GM12878 (cell line): ENCODE results near the gene AP3D1. TPM values are rescaled to one million over a fixed set of nuclear protein-coding genes. Genes with fewer than 3 reads are reported as not detected.
A peak's percentile ranks its signal among the peaks of the same experiment; 100 is the strongest.

Experiments
- ATAC-seq: fragments of 200-7000 bp; cut with Tn5 transposase; 3 replicates; pipeline ENCODE4 v1.9.1; 2020; ENCODE audit warnings: mild to moderate bottlenecking, moderate library complexity
- BruUV-seq: library from RNA; stranded (reverse); fragments of 400-500 nt; replicated peaks from 2 replicates; lab custom pipeline; 2021; lab: Mats Ljungman, UMichigan
- CTCF ChIA-PET: fragments of 300-600 bp; sonication (Branson Sonifier 250); formaldehyde crosslinking; extraction: SDS; loops from one replicate; lab custom pipeline; 2021; ENCODE audit warnings: inconsistent platforms; lab: Yijun Ruan, JAX
- POLR2A ChIA-PET: fragments of 350-600 bp; formaldehyde crosslinking; extraction: SDS; loops from one replicate; lab custom pipeline; 2021; ENCODE audit warnings: inconsistent platforms; lab: Charles Lee
- RAD21 ChIA-PET: fragments of 300-600 bp; sonication (Branson Sonifier 250); formaldehyde crosslinking; loops from one replicate; lab custom pipeline; 2023; ENCODE audit warnings: antibody characterized with exemption; ENCODE audit not compliant: unreplicated experiment; lab: Charles Lee
- SMC1A ChIA-PET: fragments of 300-600 bp; sonication (Branson Sonifier 250); formaldehyde crosslinking; loops from one replicate; lab custom pipeline; 2023; ENCODE audit not compliant: unreplicated experiment, uncharacterized antibody; lab: Charles Lee
- DNase-seq: peaks from one replicate; pipeline ENCODE4 v3.0.0-alpha.2; 2011; ENCODE audit warnings: low read depth, low spot score
- FAIRE-seq: peaks from 3 replicates; lab custom pipeline; 2011; peaks lifted over from hg19 to GRCh38; lab: Jason Lieb, UNC
- H2AFZ ChIP-seq: 2 replicates; pipeline ENCODE4 v1.6.0; 2011; ENCODE audit warnings: low read depth, low read length, control low read depth; ENCODE audit not compliant: control insufficient read depth
- H3K27ac ChIP-seq: 2 replicates; pipeline ENCODE4 v1.5.1; 2011; ENCODE audit warnings: control low read depth; ENCODE audit not compliant: control insufficient read depth, insufficient read depth
- H3K27me3 ChIP-seq, 2 experiments: replicated peaks in 1 of 2; 2 replicates each; pipeline versions ENCODE4 v1.6.0 to v1.6.1; 2011; ENCODE audit warnings: low read length in 1 of 2; ENCODE audit not compliant: control insufficient read depth in 2 of 2, insufficient read depth in 2 of 2
- H3K36me3 ChIP-seq, 2 experiments: 2 replicates each; pipeline ENCODE4 v1.5.1; 2011; ENCODE audit warnings: low read length in 1 of 2; ENCODE audit not compliant: control insufficient read depth in 2 of 2, insufficient read depth in 2 of 2
- H3K4me1 ChIP-seq: 2 replicates; pipeline ENCODE4 v1.6.1; 2011; ENCODE audit warnings: mild to moderate bottlenecking, low read length, moderate library complexity, mixed read lengths; ENCODE audit not compliant: control insufficient read depth, insufficient read depth
- H3K4me2 ChIP-seq: 2 replicates; pipeline ENCODE4 v1.6.0; 2011; ENCODE audit warnings: control low read depth; ENCODE audit not compliant: control insufficient read depth, insufficient read depth
- H3K4me3 ChIP-seq: fragments of 200-600 bp; sonication (generic); 2 replicates; pipeline ENCODE4 v1.5.1; 2016
- H3K79me2 ChIP-seq: 2 replicates; pipeline ENCODE4 v1.6.0; 2011; ENCODE audit warnings: low read length; ENCODE audit not compliant: control insufficient read depth, insufficient read depth
- H3K9ac ChIP-seq: 2 replicates; pipeline ENCODE4 v1.8.0; 2011; ENCODE audit warnings: low read length, control low read depth, mixed read lengths; ENCODE audit not compliant: control insufficient read depth, insufficient read depth
- H3K9me3 ChIP-seq: replicated peaks from 3 replicates; pipeline ENCODE4 v1.5.1; 2011; ENCODE audit warnings: mild to moderate bottlenecking, low read length; ENCODE audit not compliant: control insufficient read depth, insufficient read depth
- H4K20me1 ChIP-seq: 2 replicates; pipeline ENCODE4 v1.6.0; 2011; ENCODE audit not compliant: control insufficient read depth, insufficient read depth
- BRCA1 ChIP-seq: IDR thresholded peaks from 2 replicates; pipeline ENCODE4 v1.6.1; 2011; ENCODE audit warnings: low read depth, low read length, improper control_type of control experiment
- CHD1 ChIP-seq: IDR thresholded peaks from 2 replicates; pipeline ENCODE4 v1.6.1; 2012; ENCODE audit warnings: low read depth, low read length, improper control_type of control experiment
- LARP7 ChIP-seq: fragments of 450-650 bp; IDR thresholded peaks from 2 replicates; pipeline ENCODE4 v1.6.1; 2017; ENCODE audit warnings: mild to moderate bottlenecking
- PAX5 ChIP-seq: IDR thresholded peaks from 2 replicates; pipeline ENCODE4 v1.6.1; 2011; ENCODE audit warnings: low read depth, low read length, borderline replicate concordance
- POLR2AphosphoS5 ChIP-seq: IDR thresholded peaks from 2 replicates; pipeline ENCODE4 v1.6.1; 2011; ENCODE audit warnings: mild to moderate bottlenecking, low read length, inconsistent platforms
- RB1 ChIP-seq: fragments of 450-650 bp; formaldehyde crosslinking; IDR thresholded peaks from 2 replicates; pipeline ENCODE4 v1.6.1; 2017; ENCODE audit warnings: mild to moderate bottlenecking, borderline replicate concordance
- RFX5 ChIP-seq: IDR thresholded peaks from 2 replicates; pipeline ENCODE4 v1.6.1; 2011; ENCODE audit warnings: low read depth, low read length, improper control_type of control experiment
- TBL1XR1 ChIP-seq: IDR thresholded peaks from 2 replicates; pipeline ENCODE4 v1.6.1; 2012; ENCODE audit warnings: low read depth, low read length, improper control_type of control experiment
- ZNF217 ChIP-seq: fragments of 450-650 bp; IDR thresholded peaks from 2 replicates; pipeline ENCODE4 v1.6.1; 2017; ENCODE audit warnings: antibody characterized with exemption, mild to moderate bottlenecking
- WGBS: methylation state at CpG from one replicate; pipeline ENCODE4 v1.1.6; 2016; ENCODE audit warnings: low lambda C conversion rate; ENCODE audit not compliant: insufficient replicate concordance, insufficient coverage; ENCODE audit errors: missing lambda C conversion rate; 5-methylcytosine and 5-hydroxymethylcytosine counted together
- in situ Hi-C: fragments of 300-500 bp; cut with MboI; formaldehyde crosslinking; loops from 9 replicates; pipeline ENCODE4 v1.14.3; 2018; ENCODE audit warnings: mixed read lengths
- intact Hi-C: fragments of 100-400 bp; cut with micrococcal nuclease; formaldehyde crosslinking; loops from one replicate; pipeline ENCODE4 v1.14.2; 2022; ENCODE audit not compliant: unreplicated experiment
- polyA plus RNA-seq, 11 experiments: library from polyadenylated mRNA; depleted of rRNA in 4 of 11; unstranded in 6 of 11; stranded (reverse) in 5 of 11; fragments of >200 nt; fragmentation: Nextera tagmentation in 4 of 11; fragmentation: Illumina TruSeq in 1 of 11; extraction: Ambion mirVana in 4 of 11; extraction: Trizol in 1 of 11; gene quantifications; 1 replicate in 1 of 11; 2 replicates in 10 of 11; pipeline versions ENCODE4 v1.2.1 to v1.2.3, GENCODE V29; 2011 to 2016; ENCODE audit warnings: inconsistent platforms in 2 of 11, missing spikeins in 2 of 11, low read depth in 1 of 11
- total RNA-seq, 4 experiments: library from RNA; depleted of rRNA in 3 of 4; stranded (reverse); fragments of >200 nt in 3 of 4; fragmentation: Illumina TruSeq in 1 of 4; extraction: Trizol in 1 of 4; gene quantifications; 2 replicates each; pipeline versions ENCODE4 v1.2.1 to v1.2.3, GENCODE V29; 2013 to 2021
- TF ChIP-seq, protein P1 (sequence below): fragments of 450-650 bp; formaldehyde crosslinking; IDR thresholded peaks from 2 replicates; pipeline ENCODE4 v1.4.0; 2022; ENCODE audit warnings: mild to moderate bottlenecking, moderate library complexity
- TF ChIP-seq, protein P2 (sequence below): fragments of 450-650 bp; IDR thresholded peaks from 2 replicates; pipeline ENCODE4 v1.6.1; 2017; ENCODE audit warnings: antibody characterized with exemption, mild to moderate bottlenecking, moderate library complexity
- TF ChIP-seq, protein P3 (sequence below): IDR thresholded peaks from 2 replicates; pipeline ENCODE4 v1.6.1; 2012; ENCODE audit warnings: mild to moderate bottlenecking, low read depth, low read length
- TF ChIP-seq, protein P4 (sequence below): fragments of 450-650 bp; IDR thresholded peaks from 2 replicates; pipeline ENCODE4 v1.6.1; 2014; ENCODE audit warnings: mild to moderate bottlenecking

Gene AP3D1
- total and polyA plus RNA-seq, 10 of the 15 experiments (the other 5 are each of a cell fraction or from before 2014, with no cell fraction given), result 1.5 to 108 (median 59.1) TPM

DNA sequence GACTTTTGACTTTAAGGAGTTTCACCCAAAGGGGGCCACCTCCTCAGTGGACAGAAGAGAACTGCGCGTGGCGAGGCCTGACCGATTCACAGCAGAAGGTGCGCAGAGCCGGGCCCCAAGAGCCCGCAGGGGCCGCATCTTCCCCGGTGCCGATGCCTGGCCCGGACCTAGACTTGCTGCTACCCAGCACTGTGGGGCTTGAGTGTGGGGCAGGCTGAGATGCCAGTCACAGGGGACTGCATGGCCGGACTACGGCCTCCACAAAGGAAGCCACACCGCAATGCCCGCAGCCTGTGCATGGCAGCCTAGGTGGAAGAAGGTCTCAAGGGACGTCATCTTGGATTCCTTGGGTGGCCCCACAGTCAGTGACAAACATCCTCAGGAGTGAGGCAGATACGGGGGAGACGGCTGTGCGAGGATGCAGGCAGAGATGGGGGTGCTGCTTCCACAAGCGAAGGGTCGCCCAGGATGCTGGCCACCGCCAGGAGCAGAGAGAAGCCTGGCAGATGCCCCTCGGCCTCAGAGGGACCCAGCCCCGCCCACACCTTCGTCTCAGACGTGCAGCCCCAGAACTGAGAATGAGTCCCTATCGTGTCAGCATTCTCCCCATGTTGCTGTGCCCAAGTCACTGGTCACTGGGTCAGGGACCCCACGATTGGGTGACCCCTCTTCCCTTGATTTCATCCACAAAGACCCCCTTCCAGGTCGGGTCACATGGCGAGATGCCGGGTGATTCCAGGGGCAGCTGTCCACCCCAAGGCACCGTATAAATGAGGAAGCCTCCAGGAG is 72.1 kb downstream of the AP3D1 start:
- DNase-seq (no peak), ATAC-seq (no peak), FAIRE-seq (no peak)
- BruUV-seq, result no TSS peak
- Histone ChIP-seq H3K79me2 (peaks cover 91% of the 10 kb centered on the region), H3K4me3 (peak overlapping the region; percentile 95), H3K9ac (0 out of 2 replicates have a peak overlapping the region, but pooled peaks have one; percentile 9), H3K36me3 (peaks cover 47 to 49% of the 10 kb centered on the region in 2 experiments), H3K4me2 (peak overlapping the region; percentile 26), H3K9me3 (no peaks in the 10 kb centered on the region; the same call in 2 of the 3 replicates), H3K4me1 (peaks cover 36% of the 10 kb centered on the region), H4K20me1 (peaks cover 36% of the 10 kb centered on the region), H3K27ac (no peak overlapping the region), H2AFZ (no peak overlapping the region), H3K27me3 (no peaks in the 10 kb centered on the region)
- in situ Hi-C loops (no loop called here), intact Hi-C loops (no loop called here)
- SMC1A ChIA-PET, result no interaction called here
- POLR2A ChIA-PET, result no interaction called here
- RAD21 ChIA-PET, result no interaction called here
- WGBS, result 69% methylated on average over 31 of the region's 32 CpGs
- CTCF ChIA-PET, result no interaction called here
- TF ChIP-seq, protein P1, sequence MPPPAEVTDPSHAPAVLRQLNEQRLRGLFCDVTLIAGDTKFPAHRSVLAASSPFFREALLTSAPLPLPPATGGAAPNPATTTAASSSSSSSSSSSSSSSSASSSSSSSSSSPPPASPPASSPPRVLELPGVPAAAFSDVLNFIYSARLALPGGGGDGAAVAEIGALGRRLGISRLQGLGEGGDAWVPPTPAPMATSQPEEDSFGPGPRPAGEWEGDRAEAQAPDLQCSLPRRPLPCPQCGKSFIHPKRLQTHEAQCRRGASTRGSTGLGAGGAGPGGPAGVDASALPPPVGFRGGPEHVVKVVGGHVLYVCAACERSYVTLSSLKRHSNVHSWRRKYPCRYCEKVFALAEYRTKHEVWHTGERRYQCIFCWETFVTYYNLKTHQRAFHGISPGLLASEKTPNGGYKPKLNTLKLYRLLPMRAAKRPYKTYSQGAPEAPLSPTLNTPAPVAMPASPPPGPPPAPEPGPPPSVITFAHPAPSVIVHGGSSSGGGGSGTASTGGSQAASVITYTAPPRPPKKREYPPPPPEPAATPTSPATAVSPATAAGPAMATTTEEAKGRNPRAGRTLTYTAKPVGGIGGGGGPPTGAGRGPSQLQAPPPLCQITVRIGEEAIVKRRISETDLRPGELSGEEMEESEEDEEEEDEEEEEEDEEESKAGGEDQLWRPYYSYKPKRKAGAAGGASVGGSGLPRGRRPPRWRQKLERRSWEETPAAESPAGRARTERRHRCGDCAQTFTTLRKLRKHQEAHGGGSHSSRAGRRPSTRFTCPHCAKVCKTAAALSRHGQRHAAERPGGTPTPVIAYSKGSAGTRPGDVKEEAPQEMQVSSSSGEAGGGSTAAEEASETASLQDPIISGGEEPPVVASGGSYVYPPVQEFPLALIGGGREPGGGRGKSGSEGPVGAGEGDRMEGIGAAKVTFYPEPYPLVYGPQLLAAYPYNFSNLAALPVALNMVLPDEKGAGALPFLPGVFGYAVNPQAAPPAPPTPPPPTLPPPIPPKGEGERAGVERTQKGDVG, result no peak
- TF ChIP-seq CHD1 (no peak), BRCA1 (no peak), POLR2AphosphoS5 (peak; percentile 65), RB1 (no peak), ZNF217 (no peak), LARP7 (peak; percentile 34; the same call in 1 of the 2 replicates), PAX5 (no peak), TBL1XR1 (no peak), RFX5 (no peak)
- TF ChIP-seq, protein P2, sequence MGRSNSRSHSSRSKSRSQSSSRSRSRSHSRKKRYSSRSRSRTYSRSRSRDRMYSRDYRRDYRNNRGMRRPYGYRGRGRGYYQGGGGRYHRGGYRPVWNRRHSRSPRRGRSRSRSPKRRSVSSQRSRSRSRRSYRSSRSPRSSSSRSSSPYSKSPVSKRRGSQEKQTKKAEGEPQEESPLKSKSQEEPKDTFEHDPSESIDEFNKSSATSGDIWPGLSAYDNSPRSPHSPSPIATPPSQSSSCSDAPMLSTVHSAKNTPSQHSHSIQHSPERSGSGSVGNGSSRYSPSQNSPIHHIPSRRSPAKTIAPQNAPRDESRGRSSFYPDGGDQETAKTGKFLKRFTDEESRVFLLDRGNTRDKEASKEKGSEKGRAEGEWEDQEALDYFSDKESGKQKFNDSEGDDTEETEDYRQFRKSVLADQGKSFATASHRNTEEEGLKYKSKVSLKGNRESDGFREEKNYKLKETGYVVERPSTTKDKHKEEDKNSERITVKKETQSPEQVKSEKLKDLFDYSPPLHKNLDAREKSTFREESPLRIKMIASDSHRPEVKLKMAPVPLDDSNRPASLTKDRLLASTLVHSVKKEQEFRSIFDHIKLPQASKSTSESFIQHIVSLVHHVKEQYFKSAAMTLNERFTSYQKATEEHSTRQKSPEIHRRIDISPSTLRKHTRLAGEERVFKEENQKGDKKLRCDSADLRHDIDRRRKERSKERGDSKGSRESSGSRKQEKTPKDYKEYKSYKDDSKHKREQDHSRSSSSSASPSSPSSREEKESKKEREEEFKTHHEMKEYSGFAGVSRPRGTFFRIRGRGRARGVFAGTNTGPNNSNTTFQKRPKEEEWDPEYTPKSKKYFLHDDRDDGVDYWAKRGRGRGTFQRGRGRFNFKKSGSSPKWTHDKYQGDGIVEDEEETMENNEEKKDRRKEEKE, result no peak
- TF ChIP-seq, protein P3, sequence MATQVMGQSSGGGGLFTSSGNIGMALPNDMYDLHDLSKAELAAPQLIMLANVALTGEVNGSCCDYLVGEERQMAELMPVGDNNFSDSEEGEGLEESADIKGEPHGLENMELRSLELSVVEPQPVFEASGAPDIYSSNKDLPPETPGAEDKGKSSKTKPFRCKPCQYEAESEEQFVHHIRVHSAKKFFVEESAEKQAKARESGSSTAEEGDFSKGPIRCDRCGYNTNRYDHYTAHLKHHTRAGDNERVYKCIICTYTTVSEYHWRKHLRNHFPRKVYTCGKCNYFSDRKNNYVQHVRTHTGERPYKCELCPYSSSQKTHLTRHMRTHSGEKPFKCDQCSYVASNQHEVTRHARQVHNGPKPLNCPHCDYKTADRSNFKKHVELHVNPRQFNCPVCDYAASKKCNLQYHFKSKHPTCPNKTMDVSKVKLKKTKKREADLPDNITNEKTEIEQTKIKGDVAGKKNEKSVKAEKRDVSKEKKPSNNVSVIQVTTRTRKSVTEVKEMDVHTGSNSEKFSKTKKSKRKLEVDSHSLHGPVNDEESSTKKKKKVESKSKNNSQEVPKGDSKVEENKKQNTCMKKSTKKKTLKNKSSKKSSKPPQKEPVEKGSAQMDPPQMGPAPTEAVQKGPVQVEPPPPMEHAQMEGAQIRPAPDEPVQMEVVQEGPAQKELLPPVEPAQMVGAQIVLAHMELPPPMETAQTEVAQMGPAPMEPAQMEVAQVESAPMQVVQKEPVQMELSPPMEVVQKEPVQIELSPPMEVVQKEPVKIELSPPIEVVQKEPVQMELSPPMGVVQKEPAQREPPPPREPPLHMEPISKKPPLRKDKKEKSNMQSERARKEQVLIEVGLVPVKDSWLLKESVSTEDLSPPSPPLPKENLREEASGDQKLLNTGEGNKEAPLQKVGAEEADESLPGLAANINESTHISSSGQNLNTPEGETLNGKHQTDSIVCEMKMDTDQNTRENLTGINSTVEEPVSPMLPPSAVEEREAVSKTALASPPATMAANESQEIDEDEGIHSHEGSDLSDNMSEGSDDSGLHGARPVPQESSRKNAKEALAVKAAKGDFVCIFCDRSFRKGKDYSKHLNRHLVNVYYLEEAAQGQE, result no peak
- TF ChIP-seq, protein P4, sequence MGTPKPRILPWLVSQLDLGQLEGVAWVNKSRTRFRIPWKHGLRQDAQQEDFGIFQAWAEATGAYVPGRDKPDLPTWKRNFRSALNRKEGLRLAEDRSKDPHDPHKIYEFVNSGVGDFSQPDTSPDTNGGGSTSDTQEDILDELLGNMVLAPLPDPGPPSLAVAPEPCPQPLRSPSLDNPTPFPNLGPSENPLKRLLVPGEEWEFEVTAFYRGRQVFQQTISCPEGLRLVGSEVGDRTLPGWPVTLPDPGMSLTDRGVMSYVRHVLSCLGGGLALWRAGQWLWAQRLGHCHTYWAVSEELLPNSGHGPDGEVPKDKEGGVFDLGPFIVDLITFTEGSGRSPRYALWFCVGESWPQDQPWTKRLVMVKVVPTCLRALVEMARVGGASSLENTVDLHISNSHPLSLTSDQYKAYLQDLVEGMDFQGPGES, result no peak
